Smooth muscle cell (in vitro differentiated cells): ENCODE data around the gene MRGPRD. TPM values are rescaled to one million over a fixed set of nuclear protein-coding genes. Genes with fewer than 3 reads are reported as not detected.

Experiments
- DNase-seq: peaks from one replicate; lab custom pipeline; 2025; ENCODE audit not compliant: unreplicated experiment; lab: John Stamatoyannopoulos, UW
- H2AFZ ChIP-seq: fragments of 200-600 bp; sonication (generic); 2 replicates; pipeline ENCODE4 v1.6.0; 2016; ENCODE audit warnings: antibody characterized with exemption, low read depth, mild to moderate bottlenecking
- H3F3A ChIP-seq: fragments of 200-600 bp; sonication (generic); 2 replicates; pipeline ENCODE4 v1.6.0; 2017; ENCODE audit warnings: antibody characterized with exemption, low read depth
- H3K27ac ChIP-seq: fragments of 200-600 bp; sonication (generic); 2 replicates; pipeline ENCODE4 v1.5.1; 2016; ENCODE audit warnings: low read depth, mild to moderate bottlenecking
- H3K27me3 ChIP-seq: fragments of 200-600 bp; sonication (generic); 2 replicates; pipeline ENCODE4 v1.6.1; 2016; ENCODE audit warnings: low read depth, mild to moderate bottlenecking
- H3K36me3 ChIP-seq: fragments of 200-600 bp; sonication (generic); 2 replicates; pipeline ENCODE4 v1.5.1; 2016; ENCODE audit warnings: low read depth
- H3K4me1 ChIP-seq: fragments of 200-600 bp; sonication (generic); 2 replicates; pipeline ENCODE4 v1.5.1; 2016; ENCODE audit warnings: low read depth
- H3K4me2 ChIP-seq: fragments of 200-600 bp; sonication (generic); 2 replicates; pipeline ENCODE4 v1.6.0; 2016; ENCODE audit warnings: mild to moderate bottlenecking
- H3K4me3 ChIP-seq: fragments of 200-600 bp; sonication (generic); 2 replicates; pipeline ENCODE4 v1.5.1; 2016; ENCODE audit warnings: mild to moderate bottlenecking
- H3K79me2 ChIP-seq: fragments of 200-600 bp; sonication (generic); 2 replicates; pipeline ENCODE4 v1.6.0; 2016; ENCODE audit warnings: low read depth, mild to moderate bottlenecking
- H3K9ac ChIP-seq: fragments of 200-600 bp; sonication (generic); 2 replicates; pipeline ENCODE4 v1.6.0; 2016; ENCODE audit warnings: low read depth
- H3K9me3 ChIP-seq: fragments of 200-600 bp; sonication (generic); replicated peaks from 2 replicates; pipeline ENCODE4 v1.5.1; 2016; ENCODE audit warnings: low read depth
- H4K20me1 ChIP-seq: fragments of 200-600 bp; sonication (generic); 2 replicates; pipeline ENCODE4 v1.6.0; 2016; ENCODE audit warnings: low read depth
- CTCF ChIP-seq: fragments of 200-600 bp; sonication (generic); IDR thresholded peaks from 2 replicates; pipeline ENCODE4 v1.5.1; 2017; ENCODE audit warnings: borderline replicate concordance, mild to moderate bottlenecking, antibody characterized with exemption; ENCODE audit not compliant: insufficient read depth, poor library complexity, severe bottlenecking
- WGBS: methylation state at CpG from one replicate; pipeline ENCODE4 v1.1.7; 2016; ENCODE audit warnings: low lambda C conversion rate; 5-methylcytosine and 5-hydroxymethylcytosine counted together
- polyA plus RNA-seq: library from polyadenylated mRNA; unstranded; fragments of >200 nt; fragmentation: Nextera tagmentation; extraction: Ambion mirVana; gene quantifications from 2 replicates; pipeline ENCODE4 v1.2.1, GENCODE V29; 2016
- total RNA-seq: library from RNA; depleted of rRNA; stranded (reverse); fragments of >200 nt; gene quantifications from 2 replicates; pipeline ENCODE4 v1.2.3, GENCODE V29; 2014

Gene MRGPRD
- total and polyA plus RNA-seq, 2 experiments from 2014 or later = not detected

- Histone ChIP-seq H2AFZ (no peak overlapping the region), H4K20me1 (no peaks in the 10 kb centered on the region), H3F3A (peaks cover 4% of the 10 kb centered on the region), H3K4me2 (no peak overlapping the region), H3K9me3 (no peaks in the 10 kb centered on the region), H3K4me3 (no peak overlapping the region), H3K36me3 (no peaks in the 10 kb centered on the region), H3K27ac (no peak overlapping the region), H3K79me2 (no peaks in the 10 kb centered on the region), H3K9ac (no peak overlapping the region), H3K4me1 (no peaks in the 10 kb centered on the region), H3K27me3 (no peaks in the 10 kb centered on the region)
- no peak for TF ChIP-seq CTCF
- DNase-seq = no peak
- WGBS = 87% methylated on average over 7 of the region's 7 CpGs
Observed at GRCh38 chr11:68993546-68993945, 12.8 kb upstream of the MRGPRD start.

DNA sequence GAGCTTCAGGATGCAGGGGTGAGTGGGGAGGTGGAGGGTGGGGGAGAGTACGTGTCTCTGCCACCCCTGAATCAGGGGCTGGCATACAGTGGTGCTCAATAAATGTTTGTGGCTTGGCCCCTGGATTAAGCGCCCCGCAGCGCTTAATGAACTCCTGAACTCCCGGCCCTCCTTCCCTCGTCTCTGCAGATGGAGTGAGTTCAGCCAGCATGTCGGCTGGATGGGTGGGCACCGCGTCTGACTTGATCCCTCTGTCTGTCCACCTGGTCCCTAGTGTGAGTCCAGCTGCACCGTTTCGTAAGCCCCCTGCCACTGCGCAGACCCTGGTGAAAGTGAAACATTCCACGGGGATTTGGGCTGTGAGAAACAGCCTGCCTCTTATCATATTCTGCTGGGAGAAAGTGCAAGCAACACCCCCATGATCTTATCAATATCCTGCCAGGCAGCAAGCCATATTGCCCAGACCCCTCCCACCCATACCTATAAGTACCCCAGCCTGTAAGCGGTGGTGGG is 12.0 kb upstream of the MRGPRD start:
- Histone ChIP-seq H3K27ac (no peak overlapping the region), H3K36me3 (no peaks in the 10 kb centered on the region), H3K9me3 (no peaks in the 10 kb centered on the region), H3F3A (no peaks in the 10 kb centered on the region), H3K4me3 (no peak overlapping the region), H2AFZ (no peak overlapping the region), H3K79me2 (no peaks in the 10 kb centered on the region), H4K20me1 (no peaks in the 10 kb centered on the region), H3K4me2 (no peak overlapping the region), H3K27me3 (no peaks in the 10 kb centered on the region), H3K9ac (no peak overlapping the region), H3K4me1 (no peaks in the 10 kb centered on the region)
- 76% methylated on average over 14 of the region's 14 CpGs for WGBS
- DNase-seq = no peak
- no peak for TF ChIP-seq CTCF

DNA sequence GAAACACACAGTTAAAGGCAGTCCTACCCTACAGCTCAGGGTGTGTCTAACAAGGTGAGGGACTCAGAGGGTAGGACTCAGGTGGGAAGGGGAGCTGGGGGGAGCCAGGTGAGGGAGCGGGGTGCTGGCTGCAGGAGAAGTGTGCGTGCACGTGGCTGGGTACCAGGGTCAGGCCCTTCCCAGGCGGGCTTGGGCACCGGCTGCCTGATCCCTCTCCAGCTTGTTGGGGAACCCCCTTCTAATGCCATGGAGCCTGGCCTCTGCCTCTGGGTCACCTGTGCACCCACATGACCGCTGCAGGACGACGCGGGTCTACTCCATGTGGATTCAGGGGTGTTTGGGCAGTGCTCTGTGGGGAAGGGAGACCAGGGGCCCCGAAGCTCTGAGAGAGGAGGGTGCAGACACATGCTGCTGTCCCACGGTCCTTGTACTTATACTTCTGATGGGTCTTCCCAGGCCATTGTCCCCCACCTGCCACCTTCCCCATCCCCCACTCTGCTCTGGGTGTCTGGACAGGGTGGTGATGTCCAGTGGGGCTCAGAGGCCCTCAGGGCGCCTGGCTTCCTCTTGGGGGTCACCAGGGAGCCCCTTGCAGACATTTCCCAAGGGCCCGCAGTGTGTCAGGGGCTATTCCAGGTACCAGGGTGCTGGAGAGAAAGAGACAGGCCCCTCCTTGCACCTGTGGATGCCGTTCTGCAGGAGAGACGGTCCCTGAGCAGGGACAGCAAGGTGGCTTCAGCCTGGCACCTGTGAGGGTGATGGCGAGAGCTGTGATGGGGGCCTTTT is 10.4 kb upstream of the MRGPRD start:
- H3K27ac ChIP-seq = no peak overlapping the region
- H4K20me1 ChIP-seq = no peaks in the 10 kb centered on the region
- no peak overlapping the region for H3K4me3 ChIP-seq
- H3K9ac ChIP-seq = no peak overlapping the region
- 89% methylated on average over 15 of the region's 16 CpGs for WGBS
- no peak overlapping the region for H3K4me2 ChIP-seq
- no peaks in the 10 kb centered on the region for H3K4me1 ChIP-seq
- no peaks in the 10 kb centered on the region for H3F3A ChIP-seq
- H3K79me2 ChIP-seq = no peaks in the 10 kb centered on the region
- no peaks in the 10 kb centered on the region for H3K9me3 ChIP-seq
- no peaks in the 10 kb centered on the region for H3K27me3 ChIP-seq
- no peak overlapping the region for H2AFZ ChIP-seq
- no peaks in the 10 kb centered on the region for H3K36me3 ChIP-seq
- no peak for DNase-seq
- no peak for TF ChIP-seq CTCF
